ENCODE results near the gene AEBP2.

Gene AEBP2

DNA sequence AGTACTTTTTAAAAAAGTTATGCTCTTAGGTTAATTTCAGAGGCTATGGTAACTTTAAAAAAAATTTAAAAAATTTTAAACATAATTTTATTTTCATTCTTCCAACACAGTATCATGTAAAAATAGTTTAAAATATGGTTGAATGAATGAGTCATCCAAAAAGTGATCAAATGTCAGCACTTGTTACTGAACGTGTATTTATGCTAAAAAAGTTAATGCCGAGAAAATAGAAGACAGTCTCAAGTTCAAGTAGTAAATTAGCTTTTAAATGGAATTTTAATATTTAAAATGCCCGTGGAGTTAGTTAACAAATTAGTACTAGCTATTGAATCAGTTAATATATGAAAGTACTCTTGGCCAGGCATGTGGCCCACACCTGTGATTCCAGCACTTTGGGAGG lies 4.8 kb downstream of the AEBP2 start:
- Histone ChIP-seq H3K4me1 (ENCODE audit: insufficient read depth, low read length, severe bottlenecking) (peaks cover 25% of the 10 kb centered on the region), H3K9ac (ENCODE audit: low read length) (no peak overlapping the region), H3K4me3 (ENCODE audit: low read depth, low read length, poor library complexity, severe bottlenecking) (no peak overlapping the region), H3K4me2 (ENCODE audit: low read length) (no peak overlapping the region), H4K20me1 (ENCODE audit: insufficient read depth, low read length) (no peaks in the 10 kb centered on the region), H3K79me2 (ENCODE audit: insufficient read depth, low read length) (peaks cover 85% of the 10 kb centered on the region), H3K36me3 (ENCODE audit: insufficient read depth, low read length) (peaks cover 54% of the 10 kb centered on the region), H3K9me3 (ENCODE audit: low read length) (no peaks in the 10 kb centered on the region), H2AFZ (ENCODE audit: low read length) (no peak overlapping the region), H3K27ac (ENCODE audit: low read depth, low read length, poor library complexity, severe bottlenecking) (no peak overlapping the region), H3F3A (ENCODE audit: insufficient read depth, low read length) (no peaks in the 10 kb centered on the region), H3K27me3 (ENCODE audit: insufficient read depth, low read length) (no peaks in the 10 kb centered on the region), H3K9me2 (ENCODE audit: low read depth, low read length) (no peaks in the 10 kb centered on the region)
- no peak for TF ChIP-seq EZH2 (IDR thresholded peaks at IDR 0.05; ENCODE audit: borderline replicate concordance, low read length)
- TF ChIP-seq, protein P1, sequence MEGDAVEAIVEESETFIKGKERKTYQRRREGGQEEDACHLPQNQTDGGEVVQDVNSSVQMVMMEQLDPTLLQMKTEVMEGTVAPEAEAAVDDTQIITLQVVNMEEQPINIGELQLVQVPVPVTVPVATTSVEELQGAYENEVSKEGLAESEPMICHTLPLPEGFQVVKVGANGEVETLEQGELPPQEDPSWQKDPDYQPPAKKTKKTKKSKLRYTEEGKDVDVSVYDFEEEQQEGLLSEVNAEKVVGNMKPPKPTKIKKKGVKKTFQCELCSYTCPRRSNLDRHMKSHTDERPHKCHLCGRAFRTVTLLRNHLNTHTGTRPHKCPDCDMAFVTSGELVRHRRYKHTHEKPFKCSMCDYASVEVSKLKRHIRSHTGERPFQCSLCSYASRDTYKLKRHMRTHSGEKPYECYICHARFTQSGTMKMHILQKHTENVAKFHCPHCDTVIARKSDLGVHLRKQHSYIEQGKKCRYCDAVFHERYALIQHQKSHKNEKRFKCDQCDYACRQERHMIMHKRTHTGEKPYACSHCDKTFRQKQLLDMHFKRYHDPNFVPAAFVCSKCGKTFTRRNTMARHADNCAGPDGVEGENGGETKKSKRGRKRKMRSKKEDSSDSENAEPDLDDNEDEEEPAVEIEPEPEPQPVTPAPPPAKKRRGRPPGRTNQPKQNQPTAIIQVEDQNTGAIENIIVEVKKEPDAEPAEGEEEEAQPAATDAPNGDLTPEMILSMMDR (IDR thresholded peaks at IDR 0.05; ENCODE audit: low read length), result no peak

DNA sequence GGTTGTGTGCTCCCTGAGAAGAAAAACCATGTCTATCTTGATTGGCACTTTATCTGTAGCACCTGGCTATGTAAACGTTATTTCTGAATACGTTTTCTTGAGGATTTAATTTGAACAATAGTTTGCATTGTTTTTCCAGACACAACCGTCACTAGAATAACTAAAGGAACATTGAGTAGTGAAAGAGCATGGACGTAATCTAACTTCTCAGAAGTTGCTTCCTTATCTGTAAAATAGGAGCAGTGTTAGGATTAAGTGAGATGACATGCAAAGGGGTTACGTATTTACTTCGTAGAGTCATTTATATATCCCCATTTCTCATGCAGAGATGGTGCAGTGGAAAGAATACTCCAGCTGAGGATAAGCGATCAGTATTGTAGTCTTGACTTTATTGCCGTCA lies 8.1 kb downstream of the AEBP2 start:
- H2AFZ ChIP-seq (ENCODE audit: low read length), result no peak overlapping the region
- H3K79me2 ChIP-seq (ENCODE audit: insufficient read depth, low read length), result peaks cover 98% of the 10 kb centered on the region
- peaks cover 38% of the 10 kb centered on the region for H3K36me3 ChIP-seq (ENCODE audit: insufficient read depth, low read length)
- no peak overlapping the region for H3K27ac ChIP-seq (ENCODE audit: low read depth, low read length, poor library complexity, severe bottlenecking)
- no peak overlapping the region for H3K4me3 ChIP-seq (ENCODE audit: low read depth, low read length, poor library complexity, severe bottlenecking)
- H4K20me1 ChIP-seq (ENCODE audit: insufficient read depth, low read length), result no peaks in the 10 kb centered on the region; the same call in 1 of the 2 replicates
- no peaks in the 10 kb centered on the region for H3K9me3 ChIP-seq (ENCODE audit: low read length)
- no peaks in the 10 kb centered on the region for H3K27me3 ChIP-seq (ENCODE audit: insufficient read depth, low read length)
- no peaks in the 10 kb centered on the region for H3F3A ChIP-seq (ENCODE audit: insufficient read depth, low read length)
- no peaks in the 10 kb centered on the region for H3K9me2 ChIP-seq (ENCODE audit: low read depth, low read length)
- no peak overlapping the region for H3K9ac ChIP-seq (ENCODE audit: low read length)
- TF ChIP-seq EZH2 (IDR thresholded peaks at IDR 0.05; ENCODE audit: borderline replicate concordance, low read length), result no peak
- TF ChIP-seq, protein P1 (IDR thresholded peaks at IDR 0.05; ENCODE audit: low read length), result no peak
- no peak overlapping the region for H3K4me2 ChIP-seq (ENCODE audit: low read length)
- peaks cover 22% of the 10 kb centered on the region for H3K4me1 ChIP-seq (ENCODE audit: insufficient read depth, low read length, severe bottlenecking)

DNA sequence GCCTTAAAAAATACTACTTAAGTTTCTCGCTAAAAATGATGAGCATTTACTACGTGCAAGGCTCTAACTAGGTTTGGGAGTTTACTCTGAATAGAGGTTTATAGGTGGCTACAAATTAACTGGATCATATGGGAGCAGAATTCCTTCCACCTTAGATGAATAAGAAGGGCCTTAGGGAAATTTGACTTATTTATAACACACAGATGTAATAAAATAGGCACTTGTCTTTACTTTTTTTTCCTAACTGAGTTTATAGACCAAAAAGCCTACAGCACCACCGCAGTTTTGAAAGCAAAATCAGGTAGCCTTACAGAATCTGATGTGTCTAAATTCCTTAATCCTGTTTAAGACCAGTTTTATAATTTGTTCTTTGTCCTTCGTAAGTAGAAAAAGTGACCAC lies 10.5 kb downstream of the AEBP2 start:
- peaks cover 26% of the 10 kb centered on the region for H3K36me3 ChIP-seq (ENCODE audit: insufficient read depth, low read length)
- no peaks in the 10 kb centered on the region for H3K9me2 ChIP-seq (ENCODE audit: low read depth, low read length)
- no peaks in the 10 kb centered on the region for H3K27me3 ChIP-seq (ENCODE audit: insufficient read depth, low read length)
- H3K27ac ChIP-seq (ENCODE audit: low read depth, low read length, poor library complexity, severe bottlenecking), result no peak overlapping the region
- H3F3A ChIP-seq (ENCODE audit: insufficient read depth, low read length), result no peaks in the 10 kb centered on the region
- no peak overlapping the region for H3K9ac ChIP-seq (ENCODE audit: low read length)
- H3K4me2 ChIP-seq (ENCODE audit: low read length), result no peak overlapping the region
- no peaks in the 10 kb centered on the region; the same call in 1 of the 2 replicates for H4K20me1 ChIP-seq (ENCODE audit: insufficient read depth, low read length)
- H2AFZ ChIP-seq (ENCODE audit: low read length), result no peak overlapping the region
- TF ChIP-seq EZH2 (IDR thresholded peaks at IDR 0.05; ENCODE audit: borderline replicate concordance, low read length), result no peak
- TF ChIP-seq, protein P1 (IDR thresholded peaks at IDR 0.05; ENCODE audit: low read length), result no peak
- peaks cover 10% of the 10 kb centered on the region for H3K4me1 ChIP-seq (ENCODE audit: insufficient read depth, low read length, severe bottlenecking)
- H3K79me2 ChIP-seq (ENCODE audit: insufficient read depth, low read length), result peaks cover 97% of the 10 kb centered on the region
- H3K9me3 ChIP-seq (ENCODE audit: low read length), result no peaks in the 10 kb centered on the region
- H3K4me3 ChIP-seq (ENCODE audit: low read depth, low read length, poor library complexity, severe bottlenecking), result no peak overlapping the region
